Measurements from ENCODE around the gene SPG21. TPM values are rescaled to one million over a fixed set of nuclear protein-coding genes. Genes with fewer than 3 reads are reported as not detected.

SPG21 gene
- total RNA-seq, 3 donors from 2014 or later: 91.5 to 109 (median 92.8) TPM

GRCh38 chr15:64969401-64969800, 20.3 kb downstream of the SPG21 start:
- H3K4me3 ChIP-seq: no peak overlapping the region
- H3K4me1 ChIP-seq: no peaks in the 10 kb centered on the region
- peaks cover 1% of the 10 kb centered on the region for H3K36me3 ChIP-seq
- no peak overlapping the region for H3K27ac ChIP-seq
- TF ChIP-seq CTCF (IDR thresholded peaks at IDR 0.05) (no peak), POLR2A (IDR thresholded peaks at IDR 0.05) (no peak), POLR2AphosphoS5 (IDR thresholded peaks at IDR 0.05) (no peak)
- no peak for DNase-seq (ENCODE audit: low spot score in 2 of 2)
- intact Hi-C loops (cut with DNase I; ENCODE audit: low total_unique reads): no loop called here
- H3K27me3 ChIP-seq: no peaks in the 10 kb centered on the region
- H3K9me3 ChIP-seq: no peaks in the 10 kb centered on the region

GRCh38 chr15:64961013-64961412, 28.7 kb downstream of the SPG21 start:
- no peak for TF ChIP-seq CTCF (IDR thresholded peaks at IDR 0.05)
- TF ChIP-seq POLR2AphosphoS5 (IDR thresholded peaks at IDR 0.05): no peak
- intact Hi-C loops (cut with DNase I; ENCODE audit: low total_unique reads): no loop called here

GRCh38 chr15:64960153-64960552, 29.6 kb downstream of the SPG21 start:
- Histone ChIP-seq H3K27ac (no peak overlapping the region), H3K27me3 (no peaks in the 10 kb centered on the region), H3K4me3 (no peak overlapping the region), H3K9me3 (no peaks in the 10 kb centered on the region), H3K36me3 (peaks cover 5% of the 10 kb centered on the region), H3K4me1 (no peaks in the 10 kb centered on the region)
- intact Hi-C loops (cut with DNase I; ENCODE audit: low total_unique reads): no loop called here
- TF ChIP-seq POLR2A (IDR thresholded peaks at IDR 0.05) (no peak), CTCF (IDR thresholded peaks at IDR 0.05) (no peak), POLR2AphosphoS5 (IDR thresholded peaks at IDR 0.05) (no peak)
- DNase-seq (ENCODE audit: low spot score in 2 of 2): no peak

More at GRCh38 chr15:64961013-64961412, 28.7 kb downstream of the SPG21 start:
- no peaks in the 10 kb centered on the region for H3K4me1 ChIP-seq
- H3K4me3 ChIP-seq: no peak overlapping the region
- H3K9me3 ChIP-seq: no peaks in the 10 kb centered on the region
- no peak overlapping the region for H3K27ac ChIP-seq
- no peak for DNase-seq (ENCODE audit: low spot score in 2 of 2)
- peaks cover 5% of the 10 kb centered on the region for H3K36me3 ChIP-seq
- H3K27me3 ChIP-seq: no peaks in the 10 kb centered on the region

DNA sequence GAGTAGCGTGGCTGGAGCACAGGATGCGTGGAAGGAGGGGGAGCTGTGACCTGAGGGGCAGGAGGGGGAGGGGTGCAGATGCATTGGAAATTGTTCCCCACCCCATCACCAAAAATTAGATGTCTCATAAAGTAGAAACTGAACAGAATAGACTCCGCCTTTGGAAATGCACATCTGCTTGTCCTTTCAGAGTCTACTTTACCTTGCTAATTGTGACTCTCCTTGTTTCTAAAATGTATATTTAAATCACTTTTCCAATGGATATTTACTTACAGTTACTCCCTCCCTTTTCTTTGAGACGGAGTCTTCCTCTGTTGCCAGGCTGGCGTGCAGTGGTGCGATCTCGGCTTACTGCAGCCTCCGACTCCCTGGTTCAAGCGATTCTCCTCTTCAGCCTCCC, 30.6 kb downstream of the SPG21 start:
- TF ChIP-seq POLR2A (IDR thresholded peaks at IDR 0.05): no peak
- no peak for TF ChIP-seq CTCF (IDR thresholded peaks at IDR 0.05)
- TF ChIP-seq POLR2AphosphoS5 (IDR thresholded peaks at IDR 0.05): no peak
- peaks cover under 1% of the 10 kb centered on the region for H3K36me3 ChIP-seq
- no peak overlapping the region for H3K27ac ChIP-seq
- no peaks in the 10 kb centered on the region for H3K4me1 ChIP-seq
- H3K4me3 ChIP-seq: no peak overlapping the region
- H3K27me3 ChIP-seq: no peaks in the 10 kb centered on the region
- no peak for DNase-seq (ENCODE audit: low spot score in 2 of 2)
- H3K9me3 ChIP-seq: no peaks in the 10 kb centered on the region
- intact Hi-C loops (cut with DNase I; ENCODE audit: low total_unique reads): no loop called here

GRCh38 chr15:64954395-64954794, 35.3 kb downstream of the SPG21 start:
- no peaks in the 10 kb centered on the region for H3K27me3 ChIP-seq
- no peaks in the 10 kb centered on the region for H3K36me3 ChIP-seq
- DNase-seq (ENCODE audit: low spot score in 2 of 2): no peak
- H3K9me3 ChIP-seq: no peaks in the 10 kb centered on the region
- H3K4me1 ChIP-seq: no peaks in the 10 kb centered on the region
- no peak overlapping the region for H3K27ac ChIP-seq
- H3K4me3 ChIP-seq: no peak overlapping the region
- TF ChIP-seq CTCF (IDR thresholded peaks at IDR 0.05): no peak
- TF ChIP-seq POLR2A (IDR thresholded peaks at IDR 0.05): no peak
- TF ChIP-seq POLR2AphosphoS5 (IDR thresholded peaks at IDR 0.05): no peak
- intact Hi-C loops (cut with DNase I; ENCODE audit: low total_unique reads): no loop called here

Measured in breast epithelium (tissue), 4 donors.